Endothelial cell of umbilical vein (primary cell): Measurements from ENCODE around the gene BABAM2. TPM values are rescaled to one million over a fixed set of nuclear protein-coding genes. Genes with fewer than 3 reads are reported as not detected.

ENCODE experiments used
- BruUV-seq: library from RNA; stranded (reverse); fragments of 400-500 nt; replicated peaks from 2 replicates; lab custom pipeline; 2021; lab: Mats Ljungman, UMichigan
- CTCF ChIA-PET: fragments of 300-600, 350-600 bp; sonication (Branson Sonifier 250); formaldehyde crosslinking; loops from one replicate; lab custom pipeline; 2021; ENCODE audit warnings: antibody characterized with exemption, inconsistent platforms; lab: Charles Lee
- POLR2A ChIA-PET: fragments of 300-600, 350-600 bp; sonication (Branson Sonifier 250); formaldehyde crosslinking; loops from one replicate; lab custom pipeline; 2021; ENCODE audit warnings: antibody characterized with exemption, inconsistent platforms; lab: Charles Lee
- DNase-seq: peaks from one replicate; pipeline ENCODE4 v3.0.0-alpha.2; 2011; ENCODE audit warnings: low read depth, low spot score
- FAIRE-seq: peaks from 2 replicates; lab custom pipeline; 2011; peaks lifted over from hg19 to GRCh38; lab: Jason Lieb, UNC
- H2AFZ ChIP-seq: 2 replicates; pipeline ENCODE4 v1.6.0; 2012; ENCODE audit warnings: low read depth, low read length, control low read depth, inconsistent platforms
- H3K27ac ChIP-seq: 2 replicates; pipeline ENCODE4 v1.5.1; 2011; ENCODE audit warnings: low read depth, mild to moderate bottlenecking, control low read depth, low read length, moderate library complexity; ENCODE audit not compliant: insufficient read depth
- H3K27me3 ChIP-seq, 2 experiments: 2 replicates each; pipeline versions ENCODE4 v1.6.0 to v1.6.1; 2011; ENCODE audit warnings: low read length in 2 of 2, mixed read lengths in 1 of 2; ENCODE audit not compliant: control insufficient read depth in 2 of 2, insufficient read depth in 2 of 2
- H3K36me3 ChIP-seq, 2 experiments: 2 replicates in 1 of 2; 3 replicates in 1 of 2; pipeline ENCODE4 v1.5.1; 2011; ENCODE audit warnings: low read length in 2 of 2, mild to moderate bottlenecking in 1 of 2, moderate library complexity in 1 of 2; ENCODE audit not compliant: control insufficient read depth in 2 of 2, insufficient read depth in 2 of 2; ENCODE audit errors: extremely low read depth in 1 of 2
- H3K4me1 ChIP-seq: 3 replicates; pipeline ENCODE4 v1.5.1; 2011; ENCODE audit warnings: mild to moderate bottlenecking, low read length; ENCODE audit not compliant: control insufficient read depth, insufficient read depth; ENCODE audit errors: extremely low read depth
- H3K4me2 ChIP-seq: 2 replicates; pipeline ENCODE4 v1.6.1; 2011; ENCODE audit warnings: low read length, control low read depth, mixed read lengths; ENCODE audit not compliant: insufficient read depth
- H3K4me3 ChIP-seq, 3 experiments: fragments of 200-600 bp in 1 of 3; sonication (generic), shearing (Covaris generic) in 1 of 3; replicated peaks in 1 of 3; 2 replicates each; pipeline ENCODE4 v1.5.1; 2011 to 2016; ENCODE audit warnings: control low read depth in 3 of 3, low read length in 3 of 3, mild to moderate bottlenecking in 2 of 3, inconsistent platforms in 1 of 3, low read depth in 1 of 3, moderate library complexity in 1 of 3; ENCODE audit not compliant: insufficient read depth in 1 of 3
- H3K79me2 ChIP-seq: 2 replicates; pipeline ENCODE4 v1.6.0; 2012; ENCODE audit warnings: low read length, inconsistent platforms; ENCODE audit not compliant: control insufficient read depth, insufficient read depth
- H3K9ac ChIP-seq: replicated peaks from 2 replicates; pipeline ENCODE3; 2011; ENCODE audit warnings: low read length, control low read depth; ENCODE audit not compliant: insufficient read depth; ENCODE audit errors: extremely low read depth
- H3K9me1 ChIP-seq: replicated peaks from 3 replicates; pipeline ENCODE4 v1.6.0; 2011; ENCODE audit warnings: mild to moderate bottlenecking, low read length; ENCODE audit not compliant: control insufficient read depth, insufficient read depth; ENCODE audit errors: extremely low read depth
- H3K9me3 ChIP-seq: replicated peaks from 2 replicates; pipeline ENCODE4 v1.5.1; 2012; ENCODE audit warnings: low read length, inconsistent platforms; ENCODE audit not compliant: control insufficient read depth, insufficient read depth
- H4K20me1 ChIP-seq: replicated peaks from 2 replicates; pipeline ENCODE3; 2011; ENCODE audit warnings: mild to moderate bottlenecking, low read length; ENCODE audit not compliant: control insufficient read depth, insufficient read depth; ENCODE audit errors: extremely low read depth
- EZH2 ChIP-seq: IDR thresholded peaks from 2 replicates; pipeline ENCODE4 v1.6.1; 2012; ENCODE audit warnings: borderline replicate concordance, low read depth, mild to moderate bottlenecking, moderate library complexity, low read length, inconsistent platforms; ENCODE audit not compliant: severe bottlenecking
- FOS ChIP-seq: IDR thresholded peaks from 2 replicates; pipeline ENCODE4 v1.6.1; 2011; ENCODE audit warnings: mild to moderate bottlenecking, low read length, moderate library complexity, borderline replicate concordance; ENCODE audit not compliant: insufficient read depth
- GATA2 ChIP-seq: IDR thresholded peaks from 2 replicates; pipeline ENCODE4 v1.7.0; 2011; ENCODE audit warnings: low read depth, mild to moderate bottlenecking, moderate library complexity, mixed read lengths, low read length; ENCODE audit not compliant: insufficient read length, insufficient read depth
- JUN ChIP-seq: IDR thresholded peaks from 2 replicates; pipeline ENCODE4 v1.6.1; 2011; ENCODE audit warnings: borderline replicate concordance, low read depth; ENCODE audit not compliant: insufficient read length, insufficient read depth
- MYC ChIP-seq: IDR thresholded peaks from one replicate; pipeline ENCODE4 v1.6.1; 2011; ENCODE audit warnings: mild to moderate bottlenecking, low read depth, low read length
- POLR2A ChIP-seq: IDR thresholded peaks from 2 replicates; pipeline ENCODE4 v1.6.1; 2012; ENCODE audit warnings: low read depth, mild to moderate bottlenecking, control low read depth, low read length
- POLR2AphosphoS5 ChIP-seq: IDR thresholded peaks from 2 replicates; pipeline ENCODE4 v1.6.1; 2012; ENCODE audit warnings: low read depth, mild to moderate bottlenecking, control low read depth, low read length, moderate library complexity; ENCODE audit not compliant: insufficient read depth
- dilution Hi-C: fragments of 300-500 bp; cut with MboI; formaldehyde crosslinking; loops from one replicate; pipeline ENCODE4 v1.15.0; 2019; ENCODE audit warnings: low sequenced_read_pairs; ENCODE audit not compliant: extremely low pct_ligation_motif_present
- intact Hi-C: fragments of 100-400 bp; cut with micrococcal nuclease; formaldehyde crosslinking; loops from one replicate; pipeline ENCODE4 v1.10.0; 2022
- polyA plus RNA-seq, 4 experiments: library from polyadenylated mRNA; depleted of rRNA in 3 of 4; stranded (reverse) in 3 of 4; unstranded in 1 of 4; fragments of >200 nt; gene quantifications; 2 replicates each; pipeline versions ENCODE4 v1.2.1 to v1.2.3, GENCODE V29; 2011 to 2012; ENCODE audit warnings: missing spikeins in 1 of 4
- total RNA-seq: library from RNA; stranded (reverse); gene quantifications from 2 replicates; pipeline ENCODE4 v1.2.3, GENCODE V29; 2021
- TF ChIP-seq, protein P1 (sequence below): IDR thresholded peaks from 2 replicates; pipeline ENCODE4 v1.6.1; 2011; ENCODE audit not compliant: insufficient read depth, insufficient read length
- TF ChIP-seq, protein P2 (sequence below), 2 donors: IDR thresholded peaks; 1 replicate in 1 of 2; 2 replicates in 1 of 2; pipeline ENCODE4 v1.5.1; 2011; ENCODE audit warnings: low read length in 2 of 2, mild to moderate bottlenecking in 2 of 2, moderate library complexity in 2 of 2, control low read depth in 1 of 2, inconsistent platforms in 1 of 2, low read depth in 1 of 2; ENCODE audit not compliant: insufficient read depth in 1 of 2; ENCODE audit errors: extremely low read depth in 1 of 2

BABAM2 gene
- total and polyA plus RNA-seq, 2 donors (not counting 3 experiments of a cell fraction or from before 2014, with no cell fraction given) = 19.9 to 27.6 TPM

GRCh38 chr2:28250006-28250405 lies 359.5 kb downstream of the BABAM2 start:
- dilution Hi-C loops = no loop called here
- no peaks in the 10 kb centered on the region for H3K9me3 ChIP-seq
- FAIRE-seq = no peak
- intact Hi-C loops = no loop called here
- H3K4me3 ChIP-seq = no peak overlapping the region
- CTCF ChIA-PET = interaction anchor here (0.9 to 1.7 kb wide), 3 partner anchors 10 to 25 kb away, joined by 3 to 7 read pairs (median 4); no protein-coding TSS in a partner anchor
- no TSS peak for BruUV-seq
- no peak overlapping the region for H3K4me2 ChIP-seq
- H2AFZ ChIP-seq = no peak overlapping the region
- POLR2A ChIA-PET = no interaction called here
- no peaks in the 10 kb centered on the region for H3K27me3 ChIP-seq
- no peaks in the 10 kb centered on the region for H3K9me1 ChIP-seq
- no peak for DNase-seq
- H3K79me2 ChIP-seq = no peaks in the 10 kb centered on the region
- no peaks in the 10 kb centered on the region for H4K20me1 ChIP-seq
- H3K4me1 ChIP-seq = no peaks in the 10 kb centered on the region
- TF ChIP-seq GATA2 (no peak), JUN (no peak), POLR2AphosphoS5 (no peak), EZH2 (no peak), POLR2A (no peak), FOS (no peak), MYC (no peak)
- TF ChIP-seq, protein P1, sequence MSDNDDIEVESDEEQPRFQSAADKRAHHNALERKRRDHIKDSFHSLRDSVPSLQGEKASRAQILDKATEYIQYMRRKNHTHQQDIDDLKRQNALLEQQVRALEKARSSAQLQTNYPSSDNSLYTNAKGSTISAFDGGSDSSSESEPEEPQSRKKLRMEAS = no peak
- TF ChIP-seq, protein P2, sequence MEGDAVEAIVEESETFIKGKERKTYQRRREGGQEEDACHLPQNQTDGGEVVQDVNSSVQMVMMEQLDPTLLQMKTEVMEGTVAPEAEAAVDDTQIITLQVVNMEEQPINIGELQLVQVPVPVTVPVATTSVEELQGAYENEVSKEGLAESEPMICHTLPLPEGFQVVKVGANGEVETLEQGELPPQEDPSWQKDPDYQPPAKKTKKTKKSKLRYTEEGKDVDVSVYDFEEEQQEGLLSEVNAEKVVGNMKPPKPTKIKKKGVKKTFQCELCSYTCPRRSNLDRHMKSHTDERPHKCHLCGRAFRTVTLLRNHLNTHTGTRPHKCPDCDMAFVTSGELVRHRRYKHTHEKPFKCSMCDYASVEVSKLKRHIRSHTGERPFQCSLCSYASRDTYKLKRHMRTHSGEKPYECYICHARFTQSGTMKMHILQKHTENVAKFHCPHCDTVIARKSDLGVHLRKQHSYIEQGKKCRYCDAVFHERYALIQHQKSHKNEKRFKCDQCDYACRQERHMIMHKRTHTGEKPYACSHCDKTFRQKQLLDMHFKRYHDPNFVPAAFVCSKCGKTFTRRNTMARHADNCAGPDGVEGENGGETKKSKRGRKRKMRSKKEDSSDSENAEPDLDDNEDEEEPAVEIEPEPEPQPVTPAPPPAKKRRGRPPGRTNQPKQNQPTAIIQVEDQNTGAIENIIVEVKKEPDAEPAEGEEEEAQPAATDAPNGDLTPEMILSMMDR (IDR thresholded peaks at IDR 0.05; ENCODE audit: extremely low read depth in 1 of 2, insufficient read depth in 1 of 2, low read depth in 1 of 2, low read length in 2 of 2) = no peak
- no peaks in the 10 kb centered on the region for H3K36me3 ChIP-seq
- no peak overlapping the region for H3K27ac ChIP-seq
- no peak overlapping the region for H3K9ac ChIP-seq
